Colonic mucosa (tissue), 4 donors: ENCODE results near the gene EARS2. TPM values are rescaled to one million over a fixed set of nuclear protein-coding genes. Genes with fewer than 3 reads are reported as not detected.

Source experiments
- DNase-seq: peaks from one replicate; pipeline ENCODE4 v3.0.0-alpha.2; 2020
- H3K27ac ChIP-seq: fragments of 200-600 bp; one replicate; pipeline ENCODE4 v1.8.0; 2021
- H3K27me3 ChIP-seq: fragments of 200-600 bp; one replicate; pipeline ENCODE4 v1.8.0; 2021
- H3K36me3 ChIP-seq: fragments of 200-600 bp; one replicate; pipeline ENCODE4 v1.8.0; 2021
- H3K4me1 ChIP-seq: fragments of 200-600 bp; one replicate; pipeline ENCODE4 v1.8.0; 2021; ENCODE audit warnings: mild to moderate bottlenecking
- H3K4me3 ChIP-seq: fragments of 200-600 bp; one replicate; pipeline ENCODE4 v1.8.0; 2021
- H3K9ac ChIP-seq, 2 donors: one replicate each; pipeline ENCODE4 v1.7.0; 2013; ENCODE audit warnings: control low read depth in 2 of 2, low read depth in 2 of 2, low read length in 2 of 2
- H3K9me3 ChIP-seq: fragments of 200-600 bp; one replicate; pipeline ENCODE4 v1.8.0; 2021
- CTCF ChIP-seq: fragments of 200-600 bp; IDR thresholded peaks from one replicate; pipeline ENCODE4 v1.8.0; 2022; ENCODE audit warnings: antibody characterized with exemption, mild to moderate bottlenecking
- intact Hi-C: fragments of 100-400 bp; cut with DNase I; formaldehyde crosslinking; loops from one replicate; pipeline ENCODE4 v1.14.1; 2022
- total RNA-seq, 2 donors: library from RNA; stranded (reverse); fragmentation: NEBNext Ultra II Directional in 1 of 2; extraction: Animal tissue kit (Norgen Biotek cat#: 25700) in 1 of 2; gene quantifications; one replicate each; pipeline ENCODE4 v1.2.1, GENCODE V29; 2021
- donor health status: healthy.
- donor health status: DM: no; HTN: no; CAD: no.
- donor health status: DM: no; HTN: no; CAD: no.

Gene EARS2
- total RNA-seq, 2 donors from 2014 or later, result 12.3 to 28.7 TPM

GRCh38 chr16:23539984-23540816 lies 16.9 kb downstream of the EARS2 start:
- intact Hi-C loops, result no loop called here
- no peak overlapping the region for H3K27ac ChIP-seq
- no peak for DNase-seq
- no peaks in the 10 kb centered on the region for H3K9me3 ChIP-seq
- H3K4me3 ChIP-seq, result no peak overlapping the region
- no peaks in the 10 kb centered on the region for H3K27me3 ChIP-seq
- no peaks in the 10 kb centered on the region for H3K4me1 ChIP-seq
- H3K36me3 ChIP-seq, result no peaks in the 10 kb centered on the region
- no peak overlapping the region for H3K9ac ChIP-seq
- no peak for TF ChIP-seq CTCF

GRCh38 chr16:23538919-23539278 lies 18.3 kb downstream of the EARS2 start:
- H3K9me3 ChIP-seq, result no peaks in the 10 kb centered on the region

GRCh38 chr16:23537390-23537789 lies 19.8 kb downstream of the EARS2 start:
- no peak overlapping the region for H3K27ac ChIP-seq
- no peak for DNase-seq
- no peak for TF ChIP-seq CTCF
- no peaks in the 10 kb centered on the region for H3K36me3 ChIP-seq
- H3K4me3 ChIP-seq, result no peak overlapping the region
- no peaks in the 10 kb centered on the region for H3K9me3 ChIP-seq
- no peak overlapping the region for H3K9ac ChIP-seq
- no peaks in the 10 kb centered on the region for H3K27me3 ChIP-seq
- H3K4me1 ChIP-seq, result no peaks in the 10 kb centered on the region
- intact Hi-C loops, result no loop called here

More at GRCh38 chr16:23538919-23539278, 18.3 kb downstream of the EARS2 start:
- Histone ChIP-seq H3K9ac (no peak overlapping the region), H3K4me1 (no peaks in the 10 kb centered on the region), H3K27ac (no peak overlapping the region), H3K27me3 (no peaks in the 10 kb centered on the region), H3K4me3 (no peak overlapping the region), H3K36me3 (no peaks in the 10 kb centered on the region)
- no peak for DNase-seq
- TF ChIP-seq CTCF, result no peak
- intact Hi-C loops, result no loop called here

- Histone ChIP-seq H3K36me3 (no peaks in the 10 kb centered on the region), H3K27me3 (no peaks in the 10 kb centered on the region), H3K9me3 (no peaks in the 10 kb centered on the region), H3K27ac (no peak overlapping the region), H3K4me1 (no peaks in the 10 kb centered on the region), H3K9ac (no peak overlapping the region), H3K4me3 (no peak overlapping the region)
- TF ChIP-seq CTCF, result no peak
- no peak for DNase-seq
- intact Hi-C loops, result no loop called here
These were observed 21.2 kb downstream of the EARS2 start for GRCh38 chr16:23535901-23536300.

GRCh38 chr16:23534868-23535860 lies 22.0 kb downstream of the EARS2 start:
- Histone ChIP-seq H3K36me3 (no peaks in the 10 kb centered on the region), H3K27ac (no peak overlapping the region), H3K9me3 (no peaks in the 10 kb centered on the region), H3K4me1 (no peaks in the 10 kb centered on the region), H3K9ac (no peak overlapping the region), H3K4me3 (no peak overlapping the region), H3K27me3 (no peaks in the 10 kb centered on the region)
- DNase-seq, result no peak
- intact Hi-C loops, result no loop called here
- no peak for TF ChIP-seq CTCF
